Omental fat pad (tissue), 4 donors: ENCODE data around the gene MRGPRX2. TPM values are rescaled to one million over a fixed set of nuclear protein-coding genes. Genes with fewer than 3 reads are reported as not detected.

Experiments
- ATAC-seq: fragments of 150-250 bp; one replicate; pipeline ENCODE4 v1.9.1; 2016; ENCODE audit warnings: mild to moderate bottlenecking, moderate library complexity; ENCODE audit not compliant: low FRiP score
- DNase-seq: peaks from one replicate; pipeline ENCODE4 v3.0.0-alpha.2; 2019; ENCODE audit warnings: low spot score
- CTCF ChIP-seq, 3 donors: fragments of 450-650 bp; IDR thresholded peaks; one replicate each; pipeline ENCODE4 v1.5.1; 2016 to 2017; ENCODE audit warnings: antibody characterized with exemption in 3 of 3, mild to moderate bottlenecking in 3 of 3, moderate library complexity in 2 of 3
- total RNA-seq, 4 donors: library from RNA; depleted of rRNA; stranded (reverse); fragments of >200 nt; gene quantifications; one replicate each; pipeline ENCODE4 v1.1.0, GENCODE V29; 2016

The MRGPRX2 gene
- total RNA-seq, result under 1 TPM in 1 of 4 donors, not detected in 3; 0.31 TPM

GRCh38 chr11:19060629-19061028 is at the start of gene MRGPRX2:
Gene MRGPRX2 (minus strand): TSS chr11:19060717. CDS start chr11:19056402, 4,315 bp downstream.
- no peak for TF ChIP-seq CTCF (IDR thresholded peaks at IDR 0.05)
- ATAC-seq, result no peak
- no peak for DNase-seq

- ATAC-seq (no peak), DNase-seq (no peak)
- no peak for TF ChIP-seq CTCF (IDR thresholded peaks at IDR 0.05)
These were observed 49.8 kb upstream of the MRGPRX2 start for GRCh38 chr11:19110295-19110694.

GRCh38 chr11:19107125-19107524 is 46.6 kb upstream of the MRGPRX2 start:
- TF ChIP-seq CTCF (IDR thresholded peaks at IDR 0.05), result no peak
- ATAC-seq, result no peak
- no peak for DNase-seq

GRCh38 chr11:19105011-19105410 is 44.5 kb upstream of the MRGPRX2 start:
- ATAC-seq, result no peak
- no peak for DNase-seq
- TF ChIP-seq CTCF (IDR thresholded peaks at IDR 0.05), result no peak

- no peak for ATAC-seq
- TF ChIP-seq CTCF (IDR thresholded peaks at IDR 0.05), result no peak
- no peak for DNase-seq
These were observed 42.0 kb upstream of the MRGPRX2 start for GRCh38 chr11:19102521-19102900.

GRCh38 chr11:19101796-19102520 is 41.4 kb upstream of the MRGPRX2 start:
- TF ChIP-seq CTCF (IDR thresholded peaks at IDR 0.05), result no peak
- ATAC-seq (no peak), DNase-seq (no peak)

GRCh38 chr11:19100885-19101284 is 40.4 kb upstream of the MRGPRX2 start:
- TF ChIP-seq CTCF (IDR thresholded peaks at IDR 0.05), result no peak
- ATAC-seq (no peak), DNase-seq (no peak)
